Vagina (tissue), 2 donors: ENCODE measurements around the gene COL23A1. TPM values are rescaled to one million over a fixed set of nuclear protein-coding genes. Genes with fewer than 3 reads are reported as not detected.

Source experiments
- DNase-seq, 2 donors: peaks; one replicate each; pipeline ENCODE4 v3.0.0-alpha.2; 2017; ENCODE audit errors: extremely low spot score in 2 of 2
- H3K27ac ChIP-seq: fragments of 200-600 bp; sonication (generic); one replicate; pipeline ENCODE4 v1.5.1; 2019
- H3K27me3 ChIP-seq: fragments of 200-600 bp; sonication (generic); one replicate; pipeline ENCODE4 v1.5.1; 2019
- H3K36me3 ChIP-seq, 2 donors: fragments of 200-600 bp; sonication (generic); one replicate each; pipeline ENCODE4 v1.5.1; 2017 to 2019
- H3K4me1 ChIP-seq: fragments of 200-600 bp; sonication (generic); one replicate; pipeline ENCODE4 v1.5.1; 2019
- H3K4me3 ChIP-seq, 2 donors: fragments of 200-600 bp; sonication (generic); 1 replicate in 1 of 2; 2 replicates in 1 of 2; pipeline ENCODE4 v1.5.1; 2016 to 2019
- H3K9me3 ChIP-seq: fragments of 200-600 bp; sonication (generic); one replicate; pipeline ENCODE4 v1.5.1; 2019
- POLR2A ChIP-seq, 2 donors: fragments of 450-650 bp; IDR thresholded peaks; one replicate each; pipeline ENCODE4 v1.6.1; 2017; ENCODE audit warnings: antibody characterized with exemption in 2 of 2, mild to moderate bottlenecking in 2 of 2, moderate library complexity in 2 of 2
- POLR2AphosphoS5 ChIP-seq, 2 donors: sonication (generic); formaldehyde crosslinking; IDR thresholded peaks; one replicate each; pipeline ENCODE4 v1.9.0; 2017; ENCODE audit warnings: antibody characterized with exemption in 2 of 2, mild to moderate bottlenecking in 2 of 2, low read depth in 1 of 2; ENCODE audit not compliant: insufficient read depth in 1 of 2
- intact Hi-C: fragments of 100-400 bp; cut with DNase I; formaldehyde crosslinking; loops from one replicate; pipeline ENCODE4 v1.15.1; 2023
- total RNA-seq: library from RNA; depleted of rRNA; stranded (reverse); fragments of >200 nt; gene quantifications from one replicate; pipeline ENCODE4 v1.2.3, GENCODE V29; 2016
- TF ChIP-seq, protein P1 (sequence below), 3 experiments: fragments of 450-650 bp in 2 of 3; fragments of 200-600 bp in 1 of 3; sonication (generic) in 1 of 3; IDR thresholded peaks; one replicate each; pipeline ENCODE4 v1.5.1; 2017 to 2019; ENCODE audit warnings: antibody characterized with exemption in 3 of 3, mild to moderate bottlenecking in 2 of 3, moderate library complexity in 2 of 3

The COL23A1 gene
- total RNA-seq, 1 donor from 2014 or later, result 3.7 TPM

GRCh38 chr5:178445534-178445933, 144.7 kb downstream of the COL23A1 start:
- no peak overlapping the region for H3K27ac ChIP-seq
- H3K4me3 ChIP-seq, result no peak overlapping the region
- H3K9me3 ChIP-seq, result no peaks in the 10 kb centered on the region
- H3K27me3 ChIP-seq, result no peaks in the 10 kb centered on the region
- H3K4me1 ChIP-seq, result no peaks in the 10 kb centered on the region
- H3K36me3 ChIP-seq, result no peaks in the 10 kb centered on the region
- TF ChIP-seq POLR2AphosphoS5 (IDR thresholded peaks at IDR 0.05; ENCODE audit: insufficient read depth in 1 of 2, low read depth in 1 of 2), result no peak
- TF ChIP-seq POLR2A (IDR thresholded peaks at IDR 0.05), result no peak
- TF ChIP-seq, protein P1, sequence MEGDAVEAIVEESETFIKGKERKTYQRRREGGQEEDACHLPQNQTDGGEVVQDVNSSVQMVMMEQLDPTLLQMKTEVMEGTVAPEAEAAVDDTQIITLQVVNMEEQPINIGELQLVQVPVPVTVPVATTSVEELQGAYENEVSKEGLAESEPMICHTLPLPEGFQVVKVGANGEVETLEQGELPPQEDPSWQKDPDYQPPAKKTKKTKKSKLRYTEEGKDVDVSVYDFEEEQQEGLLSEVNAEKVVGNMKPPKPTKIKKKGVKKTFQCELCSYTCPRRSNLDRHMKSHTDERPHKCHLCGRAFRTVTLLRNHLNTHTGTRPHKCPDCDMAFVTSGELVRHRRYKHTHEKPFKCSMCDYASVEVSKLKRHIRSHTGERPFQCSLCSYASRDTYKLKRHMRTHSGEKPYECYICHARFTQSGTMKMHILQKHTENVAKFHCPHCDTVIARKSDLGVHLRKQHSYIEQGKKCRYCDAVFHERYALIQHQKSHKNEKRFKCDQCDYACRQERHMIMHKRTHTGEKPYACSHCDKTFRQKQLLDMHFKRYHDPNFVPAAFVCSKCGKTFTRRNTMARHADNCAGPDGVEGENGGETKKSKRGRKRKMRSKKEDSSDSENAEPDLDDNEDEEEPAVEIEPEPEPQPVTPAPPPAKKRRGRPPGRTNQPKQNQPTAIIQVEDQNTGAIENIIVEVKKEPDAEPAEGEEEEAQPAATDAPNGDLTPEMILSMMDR (IDR thresholded peaks at IDR 0.05), result no peak
- intact Hi-C loops, result loop anchor here (10.0 kb wide), 1 partner anchor 1101 kb away; no protein-coding TSS in a partner anchor
- no peak for DNase-seq

- DNase-seq, result no peak
- no peak overlapping the region for H3K4me3 ChIP-seq
- intact Hi-C loops, result loop anchor here (10.0 kb wide), 1 partner anchor 1098 kb away; no protein-coding TSS in a partner anchor
These were observed 147.6 kb downstream of the COL23A1 start for GRCh38 chr5:178442405-178443257.

DNA sequence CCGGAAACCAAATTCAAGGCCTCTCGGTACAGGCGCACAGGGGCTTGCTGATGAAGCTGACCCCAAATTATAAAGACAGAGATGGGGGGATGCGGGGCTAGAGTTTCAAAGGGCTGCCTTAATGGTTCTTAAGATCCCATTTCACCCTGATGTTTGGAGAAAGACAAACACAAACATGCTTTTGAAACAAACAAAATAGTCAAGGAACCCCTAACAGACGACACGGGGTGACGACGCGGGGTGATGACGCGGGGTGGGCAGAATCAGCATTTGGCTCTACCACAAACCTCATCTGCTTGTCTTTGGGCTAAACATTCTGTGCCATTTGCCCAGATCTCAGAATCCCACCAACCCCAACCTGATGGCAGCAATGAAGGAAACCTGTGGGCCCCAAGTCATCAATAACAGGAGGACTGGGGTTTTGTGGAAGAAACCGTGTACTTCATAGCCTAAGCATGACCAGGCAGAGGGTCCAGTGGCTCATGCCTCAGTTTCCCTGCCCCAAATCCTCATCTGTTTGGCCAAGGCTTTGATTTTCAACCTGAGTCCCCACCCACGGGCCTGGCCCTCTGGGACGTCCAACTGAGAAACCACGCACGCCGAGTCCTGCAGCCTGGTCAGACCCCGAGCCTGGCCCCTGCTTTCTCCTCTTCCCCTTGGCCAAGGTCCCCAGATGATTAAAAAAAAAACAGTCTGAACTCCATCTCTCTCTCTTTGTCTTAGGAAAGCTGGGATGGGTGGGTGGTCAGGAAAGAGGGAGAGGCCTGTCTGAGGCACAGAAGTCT, 148.5 kb downstream of the COL23A1 start:
- Histone ChIP-seq H3K4me1 (no peaks in the 10 kb centered on the region), H3K4me3 (no peak overlapping the region), H3K36me3 (no peaks in the 10 kb centered on the region), H3K27ac (no peak overlapping the region), H3K9me3 (no peaks in the 10 kb centered on the region), H3K27me3 (no peaks in the 10 kb centered on the region)
- intact Hi-C loops, result loop anchor here (10.0 kb wide), 1 partner anchor 1097 kb away; no protein-coding TSS in a partner anchor
- DNase-seq, result no peak
- TF ChIP-seq, protein P1 (IDR thresholded peaks at IDR 0.05), result no peak
- TF ChIP-seq POLR2AphosphoS5 (IDR thresholded peaks at IDR 0.05; ENCODE audit: insufficient read depth in 1 of 2, low read depth in 1 of 2), result no peak
- TF ChIP-seq POLR2A (IDR thresholded peaks at IDR 0.05), result no peak

More at GRCh38 chr5:178442405-178443257, 147.6 kb downstream of the COL23A1 start:
- no peaks in the 10 kb centered on the region for H3K27me3 ChIP-seq
- H3K4me1 ChIP-seq, result no peaks in the 10 kb centered on the region
- TF ChIP-seq, protein P1 (IDR thresholded peaks at IDR 0.05), result no peak
- TF ChIP-seq POLR2A (IDR thresholded peaks at IDR 0.05) (no peak), POLR2AphosphoS5 (IDR thresholded peaks at IDR 0.05; ENCODE audit: insufficient read depth in 1 of 2, low read depth in 1 of 2) (no peak)
- no peak overlapping the region for H3K27ac ChIP-seq
- no peaks in the 10 kb centered on the region for H3K9me3 ChIP-seq
- H3K36me3 ChIP-seq, result no peaks in the 10 kb centered on the region

DNA sequence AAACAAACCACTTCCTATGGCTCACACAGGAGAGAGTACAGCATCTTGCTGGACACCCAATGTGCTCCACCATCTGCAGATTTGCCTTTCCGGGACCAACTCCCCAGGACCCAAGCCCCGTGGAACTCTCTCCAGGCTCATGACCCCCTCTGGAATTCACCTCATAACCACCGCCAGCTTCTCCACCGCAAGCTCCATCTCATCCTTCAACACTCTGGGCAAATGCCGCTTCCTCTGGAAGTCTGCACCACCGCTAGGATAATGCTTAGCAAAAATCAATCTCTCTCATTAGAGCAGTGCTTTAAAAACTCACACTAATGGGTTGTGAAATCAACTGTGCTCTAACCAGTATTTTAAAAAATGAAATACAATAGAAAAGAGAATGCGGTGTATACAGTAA, 150.0 kb downstream of the COL23A1 start:
- no peaks in the 10 kb centered on the region for H3K4me1 ChIP-seq
- no peak for DNase-seq
- no peaks in the 10 kb centered on the region for H3K36me3 ChIP-seq
- TF ChIP-seq POLR2A (IDR thresholded peaks at IDR 0.05) (no peak), POLR2AphosphoS5 (IDR thresholded peaks at IDR 0.05; ENCODE audit: insufficient read depth in 1 of 2, low read depth in 1 of 2) (no peak)
- TF ChIP-seq, protein P1 (IDR thresholded peaks at IDR 0.05), result no peak
- H3K27me3 ChIP-seq, result no peaks in the 10 kb centered on the region
- H3K4me3 ChIP-seq, result no peak overlapping the region
- H3K9me3 ChIP-seq, result no peaks in the 10 kb centered on the region
- no peak overlapping the region for H3K27ac ChIP-seq
- intact Hi-C loops, result loop anchor here (10.0 kb wide), 1 partner anchor 1095 kb away; no protein-coding TSS in a partner anchor
